Naive B cell (primary cell): ENCODE data around the gene CCDC61. TPM values are rescaled to one million over a fixed set of nuclear protein-coding genes. Genes with fewer than 3 reads are reported as not detected.

Experiments
- polyA plus RNA-seq, 6 donors: library from polyadenylated mRNA; unstranded; fragments of 300-500 nt; fragmentation: Illumina TruSeq; gene quantifications; one replicate each; pipeline ENCODE4 v1.2.3, GENCODE V29; 2021; ENCODE audit warnings: low read depth in 6 of 6

Gene CCDC61
- polyA plus RNA-seq, 6 donors from 2014 or later = 4.9 to 11.9 (median 7.7) TPM

Other genes starting within 250 kb of the CCDC61 start
- gene SIX5, start 226.2 kb upstream of the CCDC61 start, polyA plus RNA-seq = under 1 TPM in 1 of 6 donors, not detected in 5; 0.18 TPM
- 1 to 10 TPM in 3 of 6 donors, under 1 TPM in 2, not detected in 1; 0.31 to 2.7 (median 1.1) TPM for gene DMPK, start 213.0 kb upstream of the CCDC61 start, polyA plus RNA-seq
- gene DMWD, start 202.6 kb upstream of the CCDC61 start, polyA plus RNA-seq = 10 to 100 TPM; 13.4 to 28.1 (median 22.1) TPM
- gene RSPH6A, start 180.2 kb upstream of the CCDC61 start, polyA plus RNA-seq = not detected
- 10 to 100 TPM in 2 of 6 donors, 1 to 10 TPM in 4; 6.3 to 24.3 (median 9.0) TPM for gene SYMPK, start 132.3 kb upstream of the CCDC61 start, polyA plus RNA-seq
- not detected for gene FOXA3, start 131.1 kb upstream of the CCDC61 start, polyA plus RNA-seq
- gene IRF2BP1, start 109.3 kb upstream of the CCDC61 start, polyA plus RNA-seq = 10 to 100 TPM in 1 of 6 donors, 1 to 10 TPM in 5; 3.1 to 10.1 (median 5.9) TPM
- gene MYPOP, start 92.9 kb upstream of the CCDC61 start, polyA plus RNA-seq = under 1 TPM in 4 of 6 donors, not detected in 2; 0.15 to 0.30 (median 0.28) TPM
- gene NANOS2, start 80.7 kb upstream of the CCDC61 start, polyA plus RNA-seq = not detected
- not detected for gene NOVA2, start 21.6 kb upstream of the CCDC61 start, polyA plus RNA-seq
- 1 to 10 TPM in 1 of 6 donors, not detected in 5; 1.6 TPM for gene PGLYRP1, start 27.6 kb downstream of the CCDC61 start, polyA plus RNA-seq
- gene IGFL4, start 45.5 kb downstream of the CCDC61 start, polyA plus RNA-seq = not detected
- not detected for gene IGFL3, start 129.2 kb downstream of the CCDC61 start, polyA plus RNA-seq
- gene IGFL2, start 152.8 kb downstream of the CCDC61 start, polyA plus RNA-seq = not detected
- gene IGFL1, start 234.3 kb downstream of the CCDC61 start, polyA plus RNA-seq = not detected